ENCODE results near the gene PTPRG. TPM values are rescaled to one million over a fixed set of nuclear protein-coding genes. Genes with fewer than 3 reads are reported as not detected.

Gene PTPRG
- total and polyA plus RNA-seq, 2 of the 13 experiments (the other 11 are each of a cell fraction or from before 2014, with no cell fraction given), result 8.0 to 25.3 TPM

DNA sequence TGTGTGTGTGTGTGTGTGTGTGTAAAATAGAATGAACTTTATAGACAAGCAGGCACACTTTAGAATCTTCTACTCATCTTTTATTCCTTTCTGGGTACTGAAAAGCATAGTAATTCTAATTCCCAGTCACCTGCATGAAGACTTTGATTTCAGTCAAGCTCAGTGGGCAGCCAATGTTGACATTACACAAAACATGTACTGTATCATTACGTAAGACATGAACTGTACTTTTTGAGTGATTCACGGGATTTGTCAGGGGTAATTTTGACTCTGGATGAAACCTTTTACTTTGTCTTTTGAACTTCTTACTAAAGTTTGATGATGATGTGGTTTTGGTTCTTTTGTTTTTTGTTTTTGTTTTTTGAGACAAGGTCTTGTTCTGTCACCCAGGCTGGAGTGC is 38.8 kb downstream of the PTPRG start (continued):
- no peak for TF ChIP-seq ZSCAN30 (CRISPR knock-in tag; IDR thresholded peaks at IDR 0.05)
- TF ChIP-seq ZNF143 (CRISPR knock-in tag; IDR thresholded peaks at IDR 0.05), result no peak
- no peak for TF ChIP-seq ZNF672 (CRISPR knock-in tag; IDR thresholded peaks at IDR 0.05)
- TF ChIP-seq PHF20 (CRISPR knock-in tag; IDR thresholded peaks at IDR 0.05), result no peak
- TF ChIP-seq CHCHD3 (CRISPR knock-in tag; IDR thresholded peaks at IDR 0.05), result no peak
- no peak for TF ChIP-seq POLR2AphosphoS5 (IDR thresholded peaks at IDR 0.05; ENCODE audit: low read depth, low read length)
- TF ChIP-seq GATA4 (IDR thresholded peaks at IDR 0.05; ENCODE audit: borderline replicate concordance, low read depth), result no peak
- TF ChIP-seq, protein P1, sequence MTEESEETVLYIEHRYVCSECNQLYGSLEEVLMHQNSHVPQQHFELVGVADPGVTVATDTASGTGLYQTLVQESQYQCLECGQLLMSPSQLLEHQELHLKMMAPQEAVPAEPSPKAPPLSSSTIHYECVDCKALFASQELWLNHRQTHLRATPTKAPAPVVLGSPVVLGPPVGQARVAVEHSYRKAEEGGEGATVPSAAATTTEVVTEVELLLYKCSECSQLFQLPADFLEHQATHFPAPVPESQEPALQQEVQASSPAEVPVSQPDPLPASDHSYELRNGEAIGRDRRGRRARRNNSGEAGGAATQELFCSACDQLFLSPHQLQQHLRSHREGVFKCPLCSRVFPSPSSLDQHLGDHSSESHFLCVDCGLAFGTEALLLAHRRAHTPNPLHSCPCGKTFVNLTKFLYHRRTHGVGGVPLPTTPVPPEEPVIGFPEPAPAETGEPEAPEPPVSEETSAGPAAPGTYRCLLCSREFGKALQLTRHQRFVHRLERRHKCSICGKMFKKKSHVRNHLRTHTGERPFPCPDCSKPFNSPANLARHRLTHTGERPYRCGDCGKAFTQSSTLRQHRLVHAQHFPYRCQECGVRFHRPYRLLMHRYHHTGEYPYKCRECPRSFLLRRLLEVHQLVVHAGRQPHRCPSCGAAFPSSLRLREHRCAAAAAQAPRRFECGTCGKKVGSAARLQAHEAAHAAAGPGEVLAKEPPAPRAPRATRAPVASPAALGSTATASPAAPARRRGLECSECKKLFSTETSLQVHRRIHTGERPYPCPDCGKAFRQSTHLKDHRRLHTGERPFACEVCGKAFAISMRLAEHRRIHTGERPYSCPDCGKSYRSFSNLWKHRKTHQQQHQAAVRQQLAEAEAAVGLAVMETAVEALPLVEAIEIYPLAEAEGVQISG (CRISPR knock-in tag; IDR thresholded peaks at IDR 0.05), result no peak
- no peak for TF ChIP-seq ZNF430 (CRISPR knock-in tag; IDR thresholded peaks at IDR 0.05)
- TF ChIP-seq TMF1 (CRISPR knock-in tag; IDR thresholded peaks at IDR 0.05; ENCODE audit: low read depth), result no peak
- no peak for TF ChIP-seq ZNF503 (CRISPR knock-in tag; IDR thresholded peaks at IDR 0.05)
- peak in 1 of 2 experiments; percentile 45; a peak in 2 of 4 replicates for TF ChIP-seq EP300 (IDR thresholded peaks at IDR 0.05; ENCODE audit: low read depth in 2 of 2, low read length in 2 of 2)
- no peak for TF ChIP-seq EP300 (CRISPR knock-in tag; IDR thresholded peaks at IDR 0.05; ENCODE audit: borderline replicate concordance)
- no peak for TF ChIP-seq YY1 (IDR thresholded peaks at IDR 0.05; ENCODE audit: insufficient read depth, insufficient replicate concordance, low read depth, low read length)
- no peak for TF ChIP-seq AGO1 (IDR thresholded peaks at IDR 0.05; ENCODE audit: low read depth, low read length, poor library complexity, severe bottlenecking)
- no peak for TF ChIP-seq ZNF296 (CRISPR knock-in tag; conservative IDR thresholded peaks at IDR 0.05)
- TF ChIP-seq, protein P2, sequence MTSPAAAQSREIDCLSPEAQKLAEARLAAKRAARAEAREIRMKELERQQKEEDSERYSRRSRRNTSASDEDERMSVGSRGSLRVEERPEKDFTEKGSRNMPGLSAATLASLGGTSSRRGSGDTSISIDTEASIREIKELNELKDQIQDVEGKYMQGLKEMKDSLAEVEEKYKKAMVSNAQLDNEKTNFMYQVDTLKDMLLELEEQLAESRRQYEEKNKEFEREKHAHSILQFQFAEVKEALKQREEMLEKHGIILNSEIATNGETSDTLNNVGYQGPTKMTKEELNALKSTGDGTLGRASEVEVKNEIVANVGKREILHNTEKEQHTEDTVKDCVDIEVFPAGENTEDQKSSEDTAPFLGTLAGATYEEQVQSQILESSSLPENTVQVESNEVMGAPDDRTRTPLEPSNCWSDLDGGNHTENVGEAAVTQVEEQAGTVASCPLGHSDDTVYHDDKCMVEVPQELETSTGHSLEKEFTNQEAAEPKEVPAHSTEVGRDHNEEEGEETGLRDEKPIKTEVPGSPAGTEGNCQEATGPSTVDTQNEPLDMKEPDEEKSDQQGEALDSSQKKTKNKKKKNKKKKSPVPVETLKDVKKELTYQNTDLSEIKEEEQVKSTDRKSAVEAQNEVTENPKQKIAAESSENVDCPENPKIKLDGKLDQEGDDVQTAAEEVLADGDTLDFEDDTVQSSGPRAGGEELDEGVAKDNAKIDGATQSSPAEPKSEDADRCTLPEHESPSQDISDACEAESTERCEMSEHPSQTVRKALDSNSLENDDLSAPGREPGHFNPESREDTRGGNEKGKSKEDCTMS (CRISPR knock-in tag; conservative IDR thresholded peaks at IDR 0.05), result no peak
- no peak for TF ChIP-seq TAF1 (CRISPR knock-in tag; IDR thresholded peaks at IDR 0.05)
- no peak for TF ChIP-seq THAP8 (CRISPR knock-in tag; IDR thresholded peaks at IDR 0.05; ENCODE audit: borderline replicate concordance)
- TF ChIP-seq GATAD2A (CRISPR knock-in tag; IDR thresholded peaks at IDR 0.05), result peak; percentile 67

All from HepG2 (cell line).